Measurements from ENCODE around the gene MYO5C.
"Not testable (repeated sequence)": the region's sequence is repeated elsewhere in the genome, so short reads cannot be mapped to it uniquely, and the experiment has no call there.

Gene MYO5C

GRCh38 chr15:52290800-52291199 lies 4.8 kb downstream of the MYO5C start:
- Mint-ChIP-seq H3K9me3 (no peaks in the 10 kb centered on the region), H3K36me3 (ENCODE audit: low read depth) (no peaks in the 10 kb centered on the region), H3K27me3 (ENCODE audit: low read depth) (peaks cover 31% of the 10 kb centered on the region), H3K4me3 (no peak overlapping the region), H3K27ac (peak overlapping the region; percentile 2), H3K4me1 (ENCODE audit: low read depth) (peaks cover 16% of the 10 kb centered on the region)
- DNase-seq (ENCODE audit: low spot score) = no peak

GRCh38 chr15:52290329-52290728 lies 5.3 kb downstream of the MYO5C start:
- no peak overlapping the region for H3K27ac Mint-ChIP-seq

GRCh38 chr15:52289629-52290081 lies 5.9 kb downstream of the MYO5C start:
- H3K4me3 Mint-ChIP-seq = no peak overlapping the region
- no peaks in the 10 kb centered on the region for H3K36me3 Mint-ChIP-seq (ENCODE audit: low read depth)
- H3K9me3 Mint-ChIP-seq = no peaks in the 10 kb centered on the region
- peaks cover 27% of the 10 kb centered on the region for H3K27me3 Mint-ChIP-seq (ENCODE audit: low read depth)
- H3K27ac Mint-ChIP-seq = peak overlapping the region; percentile 39
- peaks cover 16% of the 10 kb centered on the region for H3K4me1 Mint-ChIP-seq (ENCODE audit: low read depth)
- DNase-seq (ENCODE audit: low spot score) = no peak

More at GRCh38 chr15:52290329-52290728, 5.3 kb downstream of the MYO5C start:
- DNase-seq (ENCODE audit: low spot score) = no peak
- H3K36me3 Mint-ChIP-seq (ENCODE audit: low read depth) = no peaks in the 10 kb centered on the region
- no peak overlapping the region for H3K4me3 Mint-ChIP-seq
- H3K27me3 Mint-ChIP-seq (ENCODE audit: low read depth) = peaks cover 30% of the 10 kb centered on the region
- H3K4me1 Mint-ChIP-seq (ENCODE audit: low read depth) = peaks cover 16% of the 10 kb centered on the region
- no peaks in the 10 kb centered on the region for H3K9me3 Mint-ChIP-seq

- no peaks in the 10 kb centered on the region for H3K9me3 Mint-ChIP-seq
Measured at GRCh38 chr15:52288986-52289385, 6.6 kb downstream of the MYO5C start.

GRCh38 chr15:52288051-52288942 lies 7.3 kb downstream of the MYO5C start:
- Mint-ChIP-seq H3K4me1 (ENCODE audit: low read depth) (peaks cover 12% of the 10 kb centered on the region), H3K27me3 (ENCODE audit: low read depth) (peaks cover 14% of the 10 kb centered on the region), H3K4me3 (no peak overlapping the region)

More at GRCh38 chr15:52288986-52289385, 6.6 kb downstream of the MYO5C start:
- DNase-seq (ENCODE audit: low spot score) = no peak
- Mint-ChIP-seq H3K27me3 (ENCODE audit: low read depth) (peaks cover 21% of the 10 kb centered on the region), H3K4me3 (no peak overlapping the region), H3K36me3 (ENCODE audit: low read depth) (no peaks in the 10 kb centered on the region), H3K27ac (no peak overlapping the region), H3K4me1 (ENCODE audit: low read depth) (peaks cover 15% of the 10 kb centered on the region)

GRCh38 chr15:52287114-52287513 lies 8.5 kb downstream of the MYO5C start:
- Mint-ChIP-seq H3K4me3 (no peak overlapping the region), H3K4me1 (ENCODE audit: low read depth) (peaks cover 12% of the 10 kb centered on the region), H3K27ac (no peak overlapping the region), H3K27me3 (ENCODE audit: low read depth) (peaks cover 9% of the 10 kb centered on the region), H3K36me3 (ENCODE audit: low read depth) (no peaks in the 10 kb centered on the region), H3K9me3 (no peaks in the 10 kb centered on the region)
- DNase-seq (ENCODE audit: low spot score) = no peak

More at GRCh38 chr15:52288051-52288942, 7.3 kb downstream of the MYO5C start:
- H3K9me3 Mint-ChIP-seq = no peaks in the 10 kb centered on the region
- H3K36me3 Mint-ChIP-seq (ENCODE audit: low read depth) = no peaks in the 10 kb centered on the region
- no peak overlapping the region for H3K27ac Mint-ChIP-seq
- DNase-seq (ENCODE audit: low spot score) = no peak

- not testable (repeated sequence) for H3K27ac Mint-ChIP-seq; H3K4me1 Mint-ChIP-seq (ENCODE audit: low read depth); H3K4me3 Mint-ChIP-seq; H3K9me3 Mint-ChIP-seq; DNase-seq (ENCODE audit: low spot score); H3K36me3 Mint-ChIP-seq (ENCODE audit: low read depth); H3K27me3 Mint-ChIP-seq (ENCODE audit: low read depth)
Measured at GRCh38 chr15:52285941-52286340, 9.7 kb downstream of the MYO5C start.

- Mint-ChIP-seq H3K27ac (no peak overlapping the region), H3K9me3 (no peaks in the 10 kb centered on the region), H3K36me3 (ENCODE audit: low read depth) (no peaks in the 10 kb centered on the region), H3K4me3 (no peak overlapping the region), H3K27me3 (ENCODE audit: low read depth) (peaks cover 5% of the 10 kb centered on the region), H3K4me1 (ENCODE audit: low read depth) (no peaks in the 10 kb centered on the region)
- no peak for DNase-seq (ENCODE audit: low spot score)
Measured at GRCh38 chr15:52284164-52284563, 11.4 kb downstream of the MYO5C start.

- no peak overlapping the region for H3K4me3 Mint-ChIP-seq
- no peaks in the 10 kb centered on the region for H3K9me3 Mint-ChIP-seq
- peaks cover 5% of the 10 kb centered on the region for H3K27me3 Mint-ChIP-seq (ENCODE audit: low read depth)
- DNase-seq (ENCODE audit: low spot score) = no peak
- H3K36me3 Mint-ChIP-seq (ENCODE audit: low read depth) = no peaks in the 10 kb centered on the region
- no peak overlapping the region for H3K27ac Mint-ChIP-seq
- H3K4me1 Mint-ChIP-seq (ENCODE audit: low read depth) = no peaks in the 10 kb centered on the region
Measured at GRCh38 chr15:52283281-52283680, 12.3 kb downstream of the MYO5C start.

GRCh38 chr15:52282418-52282817 lies 13.2 kb downstream of the MYO5C start:
- Mint-ChIP-seq H3K4me1 (ENCODE audit: low read depth) (no peaks in the 10 kb centered on the region), H3K4me3 (no peak overlapping the region), H3K36me3 (ENCODE audit: low read depth) (no peaks in the 10 kb centered on the region), H3K27ac (no peak overlapping the region), H3K27me3 (ENCODE audit: low read depth) (peaks cover 5% of the 10 kb centered on the region), H3K9me3 (no peaks in the 10 kb centered on the region)
- DNase-seq (ENCODE audit: low spot score) = no peak

GRCh38 chr15:52281085-52282035 lies 14.2 kb downstream of the MYO5C start:
- no peak for DNase-seq (ENCODE audit: low spot score)
- no peak overlapping the region for H3K27ac Mint-ChIP-seq
- no peak overlapping the region for H3K4me3 Mint-ChIP-seq
- H3K4me1 Mint-ChIP-seq (ENCODE audit: low read depth) = no peaks in the 10 kb centered on the region
- no peaks in the 10 kb centered on the region for H3K9me3 Mint-ChIP-seq
- no peaks in the 10 kb centered on the region for H3K36me3 Mint-ChIP-seq (ENCODE audit: low read depth)
- H3K27me3 Mint-ChIP-seq (ENCODE audit: low read depth) = peaks cover 5% of the 10 kb centered on the region

- Mint-ChIP-seq H3K27ac (no peak overlapping the region), H3K36me3 (ENCODE audit: low read depth) (no peaks in the 10 kb centered on the region), H3K4me1 (ENCODE audit: low read depth) (no peaks in the 10 kb centered on the region), H3K4me3 (no peak overlapping the region), H3K9me3 (no peaks in the 10 kb centered on the region), H3K27me3 (ENCODE audit: low read depth) (peaks cover 11% of the 10 kb centered on the region)
- DNase-seq (ENCODE audit: low spot score) = no peak
Measured at GRCh38 chr15:52280326-52281084, 15.1 kb downstream of the MYO5C start.

GRCh38 chr15:52278636-52279367 lies 16.8 kb downstream of the MYO5C start:
- no peak overlapping the region for H3K27ac Mint-ChIP-seq
- no peak for DNase-seq (ENCODE audit: low spot score)
- no peaks in the 10 kb centered on the region for H3K4me1 Mint-ChIP-seq (ENCODE audit: low read depth)
- no peak overlapping the region for H3K4me3 Mint-ChIP-seq
- no peaks in the 10 kb centered on the region for H3K36me3 Mint-ChIP-seq (ENCODE audit: low read depth)
- H3K27me3 Mint-ChIP-seq (ENCODE audit: low read depth) = peaks cover 22% of the 10 kb centered on the region
- no peaks in the 10 kb centered on the region for H3K9me3 Mint-ChIP-seq
